ENCODE measurements around the gene TMEM212.
"Not testable (repeated sequence)": the region's sequence is repeated elsewhere in the genome, so short reads cannot be mapped to it uniquely, and the experiment has no call there.

The TMEM212 gene

DNA sequence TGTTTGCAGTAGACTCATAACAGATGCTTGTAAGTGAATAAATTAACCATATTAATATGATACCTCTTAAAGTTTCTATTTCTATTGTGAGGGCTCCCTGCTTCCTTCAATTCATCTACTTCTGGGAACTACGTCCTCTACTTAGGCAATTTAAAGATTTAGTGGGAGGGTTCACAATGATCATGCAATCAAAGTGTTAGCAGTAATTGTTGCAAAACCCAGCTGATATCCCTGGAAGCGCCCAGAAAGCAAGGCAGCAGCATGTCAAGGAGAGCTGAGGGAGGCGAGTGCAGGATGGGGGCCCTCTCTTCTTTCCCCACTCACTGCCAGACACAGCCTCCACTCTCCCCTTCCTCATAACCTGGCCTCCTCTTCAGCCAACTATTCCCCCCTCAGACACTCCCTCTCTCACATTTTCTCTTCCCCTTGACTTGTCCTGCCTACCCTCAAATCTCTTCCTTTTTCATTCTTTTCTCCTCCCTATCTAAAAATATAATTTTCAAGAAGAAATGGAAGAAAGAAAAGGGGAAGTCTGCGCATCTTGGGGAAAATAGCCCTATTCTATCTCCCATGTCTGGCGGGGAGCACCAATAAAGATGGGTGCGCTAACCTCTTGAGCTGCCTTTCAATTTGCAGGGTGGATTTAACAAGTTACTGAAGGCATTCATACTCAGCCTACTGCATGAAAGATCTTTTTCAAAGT is 6.6 kb downstream of the TMEM212 start:
- Mint-ChIP-seq H3K27me3 (peaks cover 4 to 5% of the 10 kb centered on the region in 2 donors), H3K4me1 (peaks cover 4 to 8% of the 10 kb centered on the region in 2 donors), H3K9me3 (peaks cover 0 to 10% of the 10 kb centered on the region in 2 donors), H3K4me3 (no peak overlapping the region), H3K36me3 (no peaks in the 10 kb centered on the region), H3K27ac (no peak overlapping the region)
- DNase-seq (no peak), ATAC-seq (replicated peaks) (no peak)

GRCh38 chr3:171850320-171850959 is 7.3 kb downstream of the TMEM212 start:
- H3K27ac Mint-ChIP-seq: no peak overlapping the region
- ATAC-seq (replicated peaks) (no peak), DNase-seq (no peak)

GRCh38 chr3:171850960-171851659 is 8.0 kb downstream of the TMEM212 start:
- no peak for ATAC-seq (replicated peaks)

More at GRCh38 chr3:171850320-171850959, 7.3 kb downstream of the TMEM212 start:
- Mint-ChIP-seq H3K9me3 (peaks cover 0 to 10% of the 10 kb centered on the region in 2 donors), H3K27me3 (peaks cover 4 to 5% of the 10 kb centered on the region in 2 donors), H3K4me1 (peaks cover 4 to 8% of the 10 kb centered on the region in 2 donors), H3K36me3 (no peaks in the 10 kb centered on the region), H3K4me3 (no peak overlapping the region)

DNA sequence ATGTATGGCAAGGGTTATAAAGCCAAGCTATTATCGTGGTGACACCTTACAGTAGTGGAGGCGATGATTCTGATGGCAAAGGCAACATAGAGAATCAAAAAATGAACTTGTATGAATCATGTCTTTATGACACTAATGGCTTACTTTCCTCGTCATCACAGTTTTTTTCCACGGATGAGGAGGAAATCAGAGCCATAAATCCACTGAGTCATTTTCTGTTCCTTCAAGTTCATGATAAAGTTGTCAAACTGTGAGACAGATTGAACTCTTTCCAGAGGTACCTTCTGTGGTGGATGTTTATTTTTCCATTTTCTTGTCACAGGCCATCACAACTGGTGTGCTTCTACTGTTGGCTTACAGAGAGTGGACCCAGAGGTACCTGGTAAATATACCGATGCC is 8.5 kb downstream of the TMEM212 start:
- Mint-ChIP-seq H3K36me3 (no peaks in the 10 kb centered on the region), H3K4me3 (no peak overlapping the region), H3K9me3 (peaks cover 0 to 7% of the 10 kb centered on the region in 2 donors), H3K27me3 (peaks cover 0 to 4% of the 10 kb centered on the region in 2 donors), H3K27ac (no peak overlapping the region), H3K4me1 (peaks cover 2 to 8% of the 10 kb centered on the region in 2 donors)
- DNase-seq (no peak), ATAC-seq (replicated peaks) (no peak)

More at GRCh38 chr3:171850960-171851659, 8.0 kb downstream of the TMEM212 start:
- Mint-ChIP-seq H3K36me3 (no peaks in the 10 kb centered on the region), H3K27me3 (peaks cover under 1 to 4% of the 10 kb centered on the region in 2 donors), H3K4me3 (no peak overlapping the region), H3K4me1 (peaks cover 2 to 8% of the 10 kb centered on the region in 2 donors), H3K9me3 (peaks cover 0 to 7% of the 10 kb centered on the region in 2 donors), H3K27ac (no peak overlapping the region)
- no peak for DNase-seq

DNA sequence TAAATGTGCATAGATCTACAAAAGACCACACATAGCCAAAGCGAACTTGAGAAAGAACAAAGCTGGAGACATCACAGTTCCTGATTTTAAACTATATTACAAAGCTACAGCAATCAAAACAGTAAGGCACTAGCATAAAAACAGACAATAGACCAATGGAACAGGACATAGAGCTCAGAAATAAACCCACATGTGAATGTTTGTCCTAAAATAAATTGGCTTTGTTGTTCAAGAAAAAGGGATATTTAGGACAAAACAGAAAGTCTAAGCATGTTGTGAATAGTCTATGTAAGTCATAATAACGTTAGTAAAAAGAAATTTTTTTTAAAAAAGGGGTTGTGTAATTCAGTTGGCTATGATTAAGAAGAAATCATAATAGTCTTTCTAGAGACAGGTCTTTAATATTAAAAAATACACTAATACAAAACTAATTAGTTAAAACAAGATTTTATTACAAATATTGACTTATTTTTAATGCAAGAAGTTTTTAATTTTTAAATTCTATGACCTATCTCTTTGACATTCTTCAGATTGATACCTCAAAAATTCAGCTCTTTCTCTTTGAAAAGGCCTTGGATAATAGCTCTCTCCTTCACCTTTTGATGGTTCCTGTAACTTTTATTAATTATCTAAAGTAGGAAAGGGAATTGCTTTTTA is 11.6 kb downstream of the TMEM212 start:
- H3K27me3 Mint-ChIP-seq: no peaks in the 10 kb centered on the region

GRCh38 chr3:171858770-171859169 is 15.6 kb downstream of the TMEM212 start:
- not testable (repeated sequence) for H3K27ac Mint-ChIP-seq; H3K27me3 Mint-ChIP-seq; H3K4me3 Mint-ChIP-seq; H3K36me3 Mint-ChIP-seq; ATAC-seq (replicated peaks); H3K4me1 Mint-ChIP-seq; DNase-seq
- H3K9me3 Mint-ChIP-seq: peaks cover 7 to 11% of the 10 kb centered on the region in 2 donors

More for the DNA sequence above, 11.6 kb downstream of the TMEM212 start:
- no peak overlapping the region for H3K27ac Mint-ChIP-seq
- ATAC-seq (replicated peaks) (no peak), DNase-seq (no peak)
- H3K9me3 Mint-ChIP-seq: peaks cover 7 to 14% of the 10 kb centered on the region in 2 donors
- no peaks in the 10 kb centered on the region for H3K36me3 Mint-ChIP-seq
- H3K4me1 Mint-ChIP-seq: peaks cover 2 to 8% of the 10 kb centered on the region in 2 donors
- H3K4me3 Mint-ChIP-seq: no peak overlapping the region

DNA sequence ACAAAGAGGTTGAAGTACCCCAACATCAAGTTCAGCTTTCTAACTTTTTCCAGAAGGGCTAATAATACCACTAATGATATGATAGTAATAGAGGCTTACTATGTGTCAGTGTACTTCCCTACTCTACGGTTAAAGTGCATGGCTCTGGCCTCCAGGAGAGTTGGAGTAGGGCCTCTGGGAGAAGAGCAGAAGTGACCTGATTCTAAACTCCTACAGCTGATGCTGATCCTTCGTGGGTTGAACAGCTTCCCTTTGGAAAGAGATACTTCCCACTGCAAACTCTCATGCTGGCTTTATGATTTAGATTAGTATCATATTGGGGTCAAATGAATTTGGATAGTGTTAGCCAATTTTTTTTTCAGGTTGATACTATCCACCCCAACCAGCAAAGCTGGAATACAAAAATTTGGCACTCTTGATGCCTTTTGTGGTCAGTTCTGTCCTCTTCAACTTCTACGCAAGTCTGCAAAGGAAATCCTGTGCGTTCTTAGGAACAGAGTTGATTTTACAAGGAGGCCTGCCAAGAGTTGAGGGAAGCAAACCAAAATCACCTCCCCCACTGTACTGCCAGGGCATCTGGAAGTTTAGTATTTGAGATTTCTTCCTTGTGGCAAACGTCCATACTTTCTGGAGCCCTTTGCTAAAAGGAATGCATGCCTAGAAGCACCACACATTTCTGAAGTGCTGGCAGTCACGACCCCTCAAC is 17.8 kb downstream of the TMEM212 start:
- Mint-ChIP-seq H3K9me3 (peaks cover 7% of the 10 kb centered on the region in 2 donors), H3K27me3 (no peaks in the 10 kb centered on the region), H3K4me1 (no peaks in the 10 kb centered on the region), H3K4me3 (no peak overlapping the region), H3K36me3 (no peaks in the 10 kb centered on the region), H3K27ac (no peak overlapping the region)
- DNase-seq (no peak), ATAC-seq (replicated peaks) (no peak)

GRCh38 chr3:171862392-171862791 is 19.2 kb downstream of the TMEM212 start:
- Mint-ChIP-seq H3K4me3 (no peak overlapping the region), H3K9me3 (peaks cover 7% of the 10 kb centered on the region in 2 donors), H3K27me3 (no peaks in the 10 kb centered on the region), H3K4me1 (no peaks in the 10 kb centered on the region), H3K27ac (no peak overlapping the region), H3K36me3 (no peaks in the 10 kb centered on the region)
- no peak for ATAC-seq (replicated peaks)
- no peak for DNase-seq

DNA sequence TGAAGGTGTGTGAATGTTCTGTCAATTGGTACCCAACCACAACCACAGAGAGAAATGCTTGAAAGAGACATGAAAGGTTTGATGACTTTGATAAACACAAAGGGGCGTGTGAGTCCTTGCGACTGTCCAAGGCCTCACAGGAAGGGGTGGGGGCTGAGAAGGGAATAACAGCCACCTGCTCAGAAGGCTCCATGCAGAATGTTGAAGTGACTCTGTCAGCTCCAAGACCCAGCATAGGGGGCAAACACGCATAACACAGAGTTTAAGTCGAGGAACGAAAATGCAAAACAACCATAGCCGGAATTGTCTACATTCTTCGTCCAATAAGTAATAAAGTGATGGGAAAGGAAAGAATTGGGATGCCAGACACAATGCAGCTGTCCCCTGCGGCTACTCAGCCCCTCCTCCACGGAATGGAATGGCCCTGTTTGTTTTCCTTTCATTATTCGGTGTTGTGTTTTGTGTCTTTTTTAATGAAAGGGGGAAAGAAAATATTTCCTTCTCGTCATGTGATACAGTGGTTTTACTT is 19.9 kb downstream of the TMEM212 start:
- Mint-ChIP-seq H3K9me3 (peaks cover 3% of the 10 kb centered on the region in 2 donors), H3K27me3 (no peaks in the 10 kb centered on the region), H3K36me3 (no peaks in the 10 kb centered on the region), H3K27ac (no peak overlapping the region), H3K4me3 (no peak overlapping the region), H3K4me1 (no peaks in the 10 kb centered on the region)
- DNase-seq (no peak), ATAC-seq (replicated peaks) (no peak)

- H3K27me3 Mint-ChIP-seq: no peaks in the 10 kb centered on the region
- ATAC-seq (replicated peaks) (no peak), DNase-seq (no peak)
- no peaks in the 10 kb centered on the region for H3K36me3 Mint-ChIP-seq
- no peaks in the 10 kb centered on the region for H3K4me1 Mint-ChIP-seq
- no peak overlapping the region for H3K4me3 Mint-ChIP-seq
- H3K27ac Mint-ChIP-seq: no peak overlapping the region
- no peaks in the 10 kb centered on the region for H3K9me3 Mint-ChIP-seq
These were observed 20.8 kb downstream of the TMEM212 start for GRCh38 chr3:171863920-171864319.

DNA sequence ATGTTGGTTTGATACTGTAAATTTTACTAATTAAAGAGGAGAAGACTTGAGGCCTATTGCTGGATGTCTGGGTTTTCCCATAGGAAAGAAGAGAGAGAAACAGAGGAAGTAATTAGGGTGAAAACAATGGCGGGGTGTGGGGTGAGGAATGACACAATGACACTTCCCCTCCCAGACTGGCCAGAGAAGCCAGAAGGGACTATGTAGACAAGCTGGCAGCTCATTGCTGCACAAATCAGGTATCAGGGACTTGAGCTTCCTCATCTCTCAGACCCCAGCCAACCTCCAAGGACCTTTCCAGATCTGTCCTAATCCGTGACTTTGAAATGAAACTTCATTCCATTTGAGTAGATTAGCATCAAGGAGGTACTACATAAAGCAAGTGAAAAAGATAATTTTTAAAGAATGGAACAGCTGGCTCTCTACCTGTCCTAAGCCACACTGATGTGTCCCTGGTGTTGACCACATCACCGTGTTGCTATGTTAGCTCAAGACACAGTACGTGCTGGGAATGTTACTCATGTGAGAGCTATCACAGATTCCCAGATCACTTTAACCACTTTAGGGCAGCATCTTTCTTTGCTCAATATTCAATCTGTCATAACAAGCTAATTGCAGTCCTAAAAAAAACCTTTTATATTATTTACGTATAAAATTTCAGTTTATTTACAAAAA is 22.2 kb downstream of the TMEM212 start:
- H3K9me3 Mint-ChIP-seq: no peaks in the 10 kb centered on the region
- no peak overlapping the region for H3K4me3 Mint-ChIP-seq
- no peak for DNase-seq
- no peak overlapping the region for H3K27ac Mint-ChIP-seq
- no peaks in the 10 kb centered on the region for H3K36me3 Mint-ChIP-seq
- H3K4me1 Mint-ChIP-seq: no peaks in the 10 kb centered on the region
- H3K27me3 Mint-ChIP-seq: no peaks in the 10 kb centered on the region
- no peak for ATAC-seq (replicated peaks)

DNA sequence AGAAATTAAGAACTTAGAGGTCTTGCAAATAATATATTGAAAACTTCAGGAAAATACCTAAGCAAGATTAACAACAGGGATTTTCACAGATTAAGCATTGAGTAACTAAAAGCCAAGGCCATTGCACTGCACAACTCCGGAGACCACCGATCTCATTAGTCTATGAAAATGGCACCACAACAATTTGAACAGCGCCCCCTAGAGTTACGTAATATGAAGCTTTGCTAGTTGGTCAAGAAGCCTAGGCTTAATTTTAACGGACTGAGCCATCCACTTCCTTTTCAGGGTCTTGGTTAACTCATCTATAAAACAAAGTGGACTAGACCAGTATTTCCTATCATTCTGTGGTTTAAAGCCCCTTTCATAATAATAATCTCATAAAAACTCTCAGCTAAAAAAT is 24.8 kb downstream of the TMEM212 start:
- Mint-ChIP-seq H3K36me3 (no peaks in the 10 kb centered on the region), H3K4me3 (no peak overlapping the region), H3K4me1 (no peaks in the 10 kb centered on the region), H3K27ac (no peak overlapping the region), H3K9me3 (no peaks in the 10 kb centered on the region), H3K27me3 (no peaks in the 10 kb centered on the region)
- ATAC-seq (replicated peaks): no peak
- DNase-seq: no peak
